Gastrocnemius medialis (tissue), 4 donors: Measurements from ENCODE around the gene ROGDI.

Experiments used
- CTCF ChIP-seq, 5 experiments: fragments of 450-650 bp in 3 of 5; fragments of 200-600 bp in 2 of 5; sonication (generic) in 2 of 5; IDR thresholded peaks in 4 of 5; conservative IDR thresholded peaks in 1 of 5; 1 replicate in 4 of 5; 2 replicates in 1 of 5; pipeline ENCODE4 v1.5.1; 2016 to 2019; ENCODE audit warnings: antibody characterized with exemption in 5 of 5, mild to moderate bottlenecking in 3 of 5, moderate library complexity in 3 of 5
- POLR2A ChIP-seq, 2 donors: fragments of 450-650 bp; IDR thresholded peaks; one replicate each; pipeline ENCODE4 v1.6.1; 2017; ENCODE audit warnings: antibody characterized with exemption in 2 of 2, mild to moderate bottlenecking in 2 of 2, moderate library complexity in 2 of 2

- peak in 1 of 2 donors; percentile 54 for TF ChIP-seq POLR2A (IDR thresholded peaks at IDR 0.05)
- no peak for TF ChIP-seq CTCF (IDR thresholded peaks at IDR 0.05 in 4 of 5, conservative IDR thresholded peaks at IDR 0.05 in 1 of 5)
Observed at GRCh38 chr16:4801962-4802658, at the start of gene ROGDI.
